Peyer's patch (tissue), 4 donors: ENCODE measurements around the gene ACO2. TPM values are rescaled to one million over a fixed set of nuclear protein-coding genes. Genes with fewer than 3 reads are reported as not detected.

ENCODE experiments used
- DNase-seq, 3 donors: peaks; one replicate each; pipeline ENCODE4 v3.0.0-alpha.2; 2017 to 2019
- H3K27ac ChIP-seq, 4 donors: fragments of 200-600 bp; sonication (generic); one replicate each; pipeline ENCODE4 v1.5.1; 2016 to 2019
- H3K27me3 ChIP-seq, 2 donors: fragments of 200-600 bp; sonication (generic); one replicate each; pipeline ENCODE4 v1.5.1; 2019
- H3K36me3 ChIP-seq, 3 donors: fragments of 200-600 bp; sonication (generic); one replicate each; pipeline ENCODE4 v1.5.1; 2016 to 2019
- H3K4me1 ChIP-seq, 4 donors: fragments of 200-600 bp; sonication (generic); one replicate each; pipeline ENCODE4 v1.5.1; 2016 to 2019
- H3K4me3 ChIP-seq, 4 donors: fragments of 200-600 bp; sonication (generic); 1 replicate in 3 of 4; 2 replicates in 1 of 4; pipeline ENCODE4 v1.5.1; 2016 to 2019; ENCODE audit warnings: mild to moderate bottlenecking in 1 of 4
- H3K9me3 ChIP-seq, 4 donors: fragments of 200-600 bp; sonication (generic); one replicate each; pipeline ENCODE4 v1.5.1; 2016 to 2019; ENCODE audit warnings: mild to moderate bottlenecking in 1 of 4
- POLR2A ChIP-seq, 2 donors: fragments of 450-650 bp; IDR thresholded peaks; one replicate each; pipeline ENCODE4 v1.5.1; 2017; ENCODE audit warnings: antibody characterized with exemption in 2 of 2, mild to moderate bottlenecking in 2 of 2, moderate library complexity in 2 of 2
- total RNA-seq, 4 donors: library from RNA; depleted of rRNA; stranded (reverse); fragments of >200 nt; gene quantifications; one replicate each; pipeline ENCODE4 v1.1.0, GENCODE V29; 2016
- TF ChIP-seq, protein P1 (sequence below), 6 experiments: fragments of 450-650 bp in 4 of 6; fragments of 200-600 bp in 2 of 6; sonication (generic) in 1 of 6; IDR thresholded peaks; one replicate each; pipeline ENCODE4 v1.5.1; 2017 to 2019; ENCODE audit warnings: antibody characterized with exemption in 6 of 6, mild to moderate bottlenecking in 3 of 6, moderate library complexity in 1 of 6

The ACO2 gene
- total RNA-seq, 4 donors from 2014 or later = 115 to 394 (median 356) TPM

DNA sequence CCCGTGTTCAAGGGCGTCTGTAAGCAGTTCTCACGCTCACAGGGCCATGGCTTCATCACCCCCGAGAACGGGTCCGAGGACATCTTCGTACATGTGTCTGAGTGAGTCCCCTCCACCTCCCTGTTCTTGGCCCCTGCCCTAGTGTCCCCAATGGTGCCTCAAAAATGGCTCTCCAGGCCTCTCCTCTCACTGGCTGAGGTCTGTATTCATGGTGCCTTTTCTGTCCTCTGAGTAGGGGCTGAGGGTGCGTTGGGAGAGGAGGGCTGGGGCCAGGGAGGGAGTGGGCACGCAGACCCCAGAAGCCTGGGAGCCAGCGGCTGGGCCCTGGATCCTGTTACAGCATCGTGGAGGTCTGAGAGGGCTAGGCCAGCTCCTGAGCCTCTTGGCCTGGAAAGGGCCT lies 104.8 kb downstream of the ACO2 start:
- H3K36me3 ChIP-seq = peaks cover 0 to 31% (median 0%) of the 10 kb centered on the region in 3 donors
- no peaks in the 10 kb centered on the region for H3K27me3 ChIP-seq
- no peaks in the 10 kb centered on the region for H3K9me3 ChIP-seq
- H3K27ac ChIP-seq = no peak overlapping the region
- H3K4me1 ChIP-seq = no peaks in the 10 kb centered on the region
- TF ChIP-seq POLR2A (IDR thresholded peaks at IDR 0.05) = no peak
- TF ChIP-seq, protein P1, sequence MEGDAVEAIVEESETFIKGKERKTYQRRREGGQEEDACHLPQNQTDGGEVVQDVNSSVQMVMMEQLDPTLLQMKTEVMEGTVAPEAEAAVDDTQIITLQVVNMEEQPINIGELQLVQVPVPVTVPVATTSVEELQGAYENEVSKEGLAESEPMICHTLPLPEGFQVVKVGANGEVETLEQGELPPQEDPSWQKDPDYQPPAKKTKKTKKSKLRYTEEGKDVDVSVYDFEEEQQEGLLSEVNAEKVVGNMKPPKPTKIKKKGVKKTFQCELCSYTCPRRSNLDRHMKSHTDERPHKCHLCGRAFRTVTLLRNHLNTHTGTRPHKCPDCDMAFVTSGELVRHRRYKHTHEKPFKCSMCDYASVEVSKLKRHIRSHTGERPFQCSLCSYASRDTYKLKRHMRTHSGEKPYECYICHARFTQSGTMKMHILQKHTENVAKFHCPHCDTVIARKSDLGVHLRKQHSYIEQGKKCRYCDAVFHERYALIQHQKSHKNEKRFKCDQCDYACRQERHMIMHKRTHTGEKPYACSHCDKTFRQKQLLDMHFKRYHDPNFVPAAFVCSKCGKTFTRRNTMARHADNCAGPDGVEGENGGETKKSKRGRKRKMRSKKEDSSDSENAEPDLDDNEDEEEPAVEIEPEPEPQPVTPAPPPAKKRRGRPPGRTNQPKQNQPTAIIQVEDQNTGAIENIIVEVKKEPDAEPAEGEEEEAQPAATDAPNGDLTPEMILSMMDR (IDR thresholded peaks at IDR 0.05) = no peak
- no peak for DNase-seq
- H3K4me3 ChIP-seq = no peak overlapping the region

- H3K27ac ChIP-seq = no peak overlapping the region
Measured at GRCh38 chr22:41574847-41575381, 106.0 kb downstream of the ACO2 start.

GRCh38 chr22:41575533-41575932 lies 106.6 kb downstream of the ACO2 start:
- H3K36me3 ChIP-seq = peaks cover 0 to 50% (median 0%) of the 10 kb centered on the region in 3 donors

More at GRCh38 chr22:41574847-41575381, 106.0 kb downstream of the ACO2 start:
- H3K4me3 ChIP-seq = no peak overlapping the region
- TF ChIP-seq, protein P1 (IDR thresholded peaks at IDR 0.05) = no peak
- no peak for TF ChIP-seq POLR2A (IDR thresholded peaks at IDR 0.05)
- H3K4me1 ChIP-seq = no peaks in the 10 kb centered on the region
- H3K36me3 ChIP-seq = peaks cover 0 to 44% (median 0%) of the 10 kb centered on the region in 3 donors
- DNase-seq = peak in 2 of 3 donors; percentile 59 to 60
- H3K27me3 ChIP-seq = no peaks in the 10 kb centered on the region
- no peaks in the 10 kb centered on the region for H3K9me3 ChIP-seq

DNA sequence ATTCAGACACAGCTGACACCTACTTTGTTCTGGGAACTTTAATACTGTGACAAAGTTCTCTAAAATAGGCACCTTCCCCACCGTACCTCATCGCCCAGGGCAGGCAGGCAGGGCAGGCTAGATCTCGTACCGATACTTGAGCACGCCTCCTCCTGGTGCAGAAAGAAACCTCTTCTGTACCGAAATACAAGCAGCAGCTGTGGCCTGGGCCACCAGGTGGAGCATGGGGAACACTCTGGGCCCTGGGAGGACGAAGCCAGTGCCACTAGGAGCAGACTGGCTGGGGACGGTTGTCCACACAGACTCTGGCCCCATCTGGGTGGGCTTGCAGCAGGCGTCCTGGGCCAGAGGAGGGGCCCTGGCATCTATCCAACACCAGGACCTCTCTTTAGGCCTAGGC lies 108.0 kb downstream of the ACO2 start:
- Histone ChIP-seq H3K36me3 (peaks cover 0 to 61% (median 0%) of the 10 kb centered on the region in 3 donors), H3K4me3 (no peak overlapping the region), H3K27me3 (no peaks in the 10 kb centered on the region), H3K9me3 (no peaks in the 10 kb centered on the region), H3K4me1 (no peaks in the 10 kb centered on the region), H3K27ac (no peak overlapping the region)
- DNase-seq = peak in 2 of 3 donors; percentile 62 to 64
- TF ChIP-seq POLR2A (IDR thresholded peaks at IDR 0.05) = no peak
- TF ChIP-seq, protein P1 (IDR thresholded peaks at IDR 0.05) = peak in 4 of 6 experiments; percentile 29 to 70 (median 64)

More at GRCh38 chr22:41575533-41575932, 106.6 kb downstream of the ACO2 start:
- no peak for DNase-seq
- Histone ChIP-seq H3K4me1 (no peaks in the 10 kb centered on the region), H3K27me3 (no peaks in the 10 kb centered on the region), H3K4me3 (no peak overlapping the region), H3K27ac (no peak overlapping the region), H3K9me3 (no peaks in the 10 kb centered on the region)
- TF ChIP-seq, protein P1 (IDR thresholded peaks at IDR 0.05) = no peak
- no peak for TF ChIP-seq POLR2A (IDR thresholded peaks at IDR 0.05)

GRCh38 chr22:41578114-41578513 lies 109.2 kb downstream of the ACO2 start:
- no peak for DNase-seq
- peaks cover 0 to 73% (median 0%) of the 10 kb centered on the region in 3 donors for H3K36me3 ChIP-seq
- no peaks in the 10 kb centered on the region for H3K9me3 ChIP-seq
- no peaks in the 10 kb centered on the region for H3K27me3 ChIP-seq
- H3K27ac ChIP-seq = no peak overlapping the region
- no peaks in the 10 kb centered on the region for H3K4me1 ChIP-seq
- no peak overlapping the region for H3K4me3 ChIP-seq
- TF ChIP-seq, protein P1 (IDR thresholded peaks at IDR 0.05) = no peak
- TF ChIP-seq POLR2A (IDR thresholded peaks at IDR 0.05) = no peak

Other genes with a start within 250 kb of the ACO2 start
- gene CHADL, start 228.2 kb upstream of the ACO2 start, total RNA-seq = 1 to 10 TPM in 2 of 4 donors, under 1 TPM in 1, not detected in 1; 0.80 to 5.3 (median 2.3) TPM
- gene RANGAP1, start 182.9 kb upstream of the ACO2 start, total RNA-seq = 10 to 100 TPM; 29.8 to 79.2 (median 35.8) TPM
- 10 to 100 TPM; 39.9 to 65.1 (median 60.0) TPM for gene ZC3H7B, start 167.6 kb upstream of the ACO2 start, total RNA-seq
- gene TEF, start 87.2 kb upstream of the ACO2 start, total RNA-seq = 10 to 100 TPM in 3 of 4 donors, 1 to 10 TPM in 1; 6.6 to 42.2 (median 27.0) TPM
- gene TOB2, start 22.3 kb upstream of the ACO2 start, total RNA-seq = 10 to 100 TPM; 18.2 to 78.6 (median 74.4) TPM
- 10 to 100 TPM; 20.6 to 31.3 (median 23.0) TPM for gene PHF5A, start 425 bp upstream of the ACO2 start, total RNA-seq
- 10 to 100 TPM in 3 of 4 donors, 1 to 10 TPM in 1; 9.5 to 14.9 (median 13.0) TPM for gene POLR3H, start 75.4 kb downstream of the ACO2 start, total RNA-seq
- 1 to 10 TPM in 1 of 4 donors, under 1 TPM in 1, not detected in 2; 0.80 to 1.5 TPM for gene CSDC2, start 91.9 kb downstream of the ACO2 start, total RNA-seq
- gene PMM1, start 120.7 kb downstream of the ACO2 start, total RNA-seq = 100 to 1,000 TPM in 3 of 4 donors, 10 to 100 TPM in 1; 63.5 to 139 (median 101) TPM
- gene DESI1, start 151.9 kb downstream of the ACO2 start, total RNA-seq = 10 to 100 TPM; 22.3 to 39.4 (median 29.9) TPM
- gene XRCC6, start 152.2 kb downstream of the ACO2 start, total RNA-seq = 100 to 1,000 TPM; 119 to 151 (median 127) TPM
- 10 to 100 TPM; 51.5 to 87.5 (median 58.6) TPM for gene SNU13, start 219.8 kb downstream of the ACO2 start, total RNA-seq
- 10 to 100 TPM in 2 of 4 donors, 1 to 10 TPM in 2; 1.1 to 20.6 (median 11.7) TPM for gene MEI1, start 230.4 kb downstream of the ACO2 start, total RNA-seq